Activated CD8-positive, alpha-beta memory T cell treated with anti-CD3 and anti-CD28 coated beads for 4 hours (primary cell): ENCODE results near the gene PGS1.
A peak's percentile ranks its signal among the peaks of the same experiment; 100 is the strongest.

ENCODE experiments used
- DNase-seq, 2 donors: peaks; one replicate each; pipeline ENCODE4 v3.0.0-alpha.2; 2020; ENCODE audit warnings: low read depth in 2 of 2

PGS1 gene

DNA sequence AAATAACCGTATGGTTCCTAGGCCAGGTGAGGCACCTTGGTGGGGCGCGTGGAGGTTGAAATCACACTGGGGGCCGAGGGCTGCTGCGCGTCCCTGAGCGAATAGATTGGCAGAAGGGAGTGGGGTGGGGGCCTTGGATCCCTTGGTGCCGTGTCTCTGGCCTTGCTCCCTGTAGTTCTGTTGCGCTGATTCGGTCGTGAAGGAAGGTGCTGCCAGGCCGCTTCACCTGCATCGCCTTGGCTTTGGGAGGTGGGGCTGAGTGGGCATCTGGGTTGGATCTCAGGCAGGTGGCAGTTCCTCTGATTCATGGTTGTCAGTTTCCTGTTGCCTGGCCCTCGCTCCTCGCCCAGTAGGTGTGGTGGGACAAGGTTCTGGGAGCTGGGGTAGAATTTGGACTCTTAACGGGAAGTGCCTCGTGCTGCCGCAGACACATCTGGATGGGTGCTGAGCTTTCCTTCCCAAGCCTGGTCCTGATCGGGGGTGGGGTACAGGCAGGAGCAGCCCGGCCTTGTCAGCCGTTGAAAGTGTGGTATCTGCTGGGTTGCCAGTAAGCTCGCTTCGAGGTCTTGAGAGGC, 30.1 kb downstream of the PGS1 start:
- no peak for DNase-seq

DNA sequence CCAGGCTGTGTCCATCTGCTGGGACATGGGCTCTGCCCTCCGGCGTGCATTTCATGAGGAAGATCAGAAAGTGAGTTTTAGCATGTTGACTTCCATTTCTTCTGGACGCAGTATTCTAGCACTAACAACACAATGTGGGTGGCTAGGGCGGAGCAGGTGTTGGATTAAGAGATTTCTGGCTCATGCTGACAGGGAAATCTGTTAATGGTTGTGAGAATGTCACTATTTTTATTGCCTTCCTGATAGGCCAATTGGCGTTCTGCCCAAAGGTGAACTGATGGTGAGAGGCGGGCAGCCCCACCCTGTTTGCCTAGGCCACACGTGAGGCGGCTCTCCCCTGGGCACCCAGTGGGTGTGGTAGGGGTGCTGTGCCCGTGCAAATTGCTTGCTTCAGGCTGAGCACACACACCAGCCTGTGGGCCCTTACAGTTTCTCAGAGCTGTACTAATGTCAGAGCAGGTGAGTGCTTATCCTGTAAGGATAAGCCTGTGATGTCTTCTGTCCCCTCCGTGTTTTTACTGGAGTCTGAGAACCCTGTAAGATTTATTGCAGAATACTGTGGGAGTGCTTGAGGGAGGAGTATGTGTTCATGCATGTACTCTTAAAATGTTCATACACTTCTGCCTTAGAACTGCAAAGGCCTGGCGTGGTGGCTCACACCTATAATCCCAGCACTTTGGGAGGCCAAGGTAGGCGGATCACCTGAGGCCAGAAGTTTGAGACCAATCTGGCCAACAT, 30.9 kb downstream of the PGS1 start:
- no peak for DNase-seq

DNA sequence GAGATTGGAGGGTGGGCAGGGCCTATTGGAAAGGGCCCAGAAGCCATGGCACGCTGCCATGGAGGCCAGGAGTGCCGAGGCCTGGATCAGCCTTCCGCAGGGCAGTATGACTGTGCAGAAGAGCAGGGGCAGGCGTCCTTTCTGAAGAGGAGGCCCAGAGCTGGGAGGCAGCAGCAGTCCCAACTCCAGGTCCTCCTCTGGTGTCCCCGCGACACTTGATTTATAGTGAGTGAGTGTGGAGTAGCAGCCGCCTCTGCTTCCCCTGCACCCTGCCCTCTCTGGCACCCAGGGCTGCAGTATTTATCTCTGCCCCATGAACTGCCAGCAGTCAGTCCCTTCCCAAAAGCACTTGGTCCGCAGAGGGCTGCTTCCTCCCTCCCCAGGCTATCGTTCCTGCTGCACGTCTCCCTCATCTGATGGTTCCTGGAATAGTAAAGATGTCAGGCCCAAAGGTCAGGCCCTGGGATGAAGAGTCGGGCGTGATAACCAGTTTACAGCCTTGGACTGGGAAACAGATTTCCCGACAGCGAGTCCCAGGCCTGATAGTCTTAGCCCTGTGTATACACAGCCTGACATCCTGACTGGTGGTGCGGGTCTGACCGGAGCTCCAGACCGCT, 32.9 kb downstream of the PGS1 start:
- DNase-seq: no peak

DNA sequence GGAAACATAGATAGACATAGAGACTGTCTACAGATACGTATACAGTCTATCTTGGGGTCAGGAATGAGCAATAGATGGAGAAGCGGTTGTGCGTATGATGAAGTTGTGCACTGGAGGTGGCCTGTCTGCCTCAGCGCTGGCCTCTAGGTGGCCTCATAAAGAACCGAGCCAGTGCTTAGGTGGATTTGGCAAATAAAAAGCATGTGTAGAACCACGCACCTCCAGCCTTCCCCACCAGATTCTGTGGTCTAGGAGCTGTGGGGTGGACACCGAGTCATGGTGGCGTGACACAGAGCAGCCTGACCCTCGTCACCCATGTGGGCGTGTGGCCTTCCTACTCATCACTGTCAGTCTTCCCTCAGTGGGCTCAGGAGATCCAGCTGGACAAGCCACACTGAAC, 34.0 kb downstream of the PGS1 start:
- DNase-seq: no peak

DNA sequence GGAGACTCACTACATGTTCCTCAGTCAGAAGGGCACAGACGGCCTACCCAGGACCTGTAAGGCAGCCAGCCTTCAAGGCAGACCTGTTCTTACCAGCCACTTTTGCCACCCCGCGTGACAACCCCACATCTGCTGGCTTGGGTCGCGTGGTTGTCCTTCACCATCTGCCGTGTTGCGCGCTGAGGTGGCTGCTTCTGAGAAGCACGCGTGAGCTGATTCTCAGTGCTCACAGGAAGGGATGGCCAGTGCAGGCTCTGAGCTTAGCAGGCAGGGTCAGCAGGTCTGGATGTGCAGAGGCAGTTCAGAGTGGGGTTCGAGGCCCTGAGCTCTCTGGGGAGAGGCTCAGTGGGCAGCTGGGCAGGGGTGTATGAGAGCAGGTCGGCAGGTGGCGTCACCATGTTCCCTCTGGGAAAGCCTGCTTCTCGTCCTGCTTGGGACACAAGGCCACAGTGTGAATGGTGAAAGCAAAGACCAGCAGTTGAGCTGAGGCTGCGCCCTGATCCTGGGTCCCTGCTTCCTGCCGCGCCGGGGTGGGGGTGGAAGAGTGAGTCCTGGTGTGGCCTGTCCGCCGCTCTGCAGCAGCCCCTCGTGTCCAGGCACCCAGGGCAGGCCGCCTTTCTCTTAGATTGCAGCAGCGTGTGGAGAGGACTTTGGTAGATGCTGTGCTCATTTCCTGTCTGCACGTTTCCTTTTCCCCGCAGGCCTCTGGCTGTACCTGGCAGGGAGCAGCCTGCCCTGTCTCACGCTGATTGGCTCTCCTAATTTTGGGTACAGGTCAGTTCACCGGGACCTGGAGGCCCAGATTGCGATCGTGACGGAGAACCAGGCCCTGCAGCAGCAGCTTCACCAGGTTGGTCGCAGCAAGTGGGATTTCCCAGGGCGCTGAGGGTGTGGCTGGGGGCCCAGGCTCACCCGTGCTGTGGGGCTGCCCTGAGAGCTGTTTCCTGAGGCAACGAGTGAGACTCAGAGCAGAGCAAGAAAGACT, 36.0 kb downstream of the PGS1 start:
- DNase-seq: peak in 1 of 2 donors; percentile 24

DNA sequence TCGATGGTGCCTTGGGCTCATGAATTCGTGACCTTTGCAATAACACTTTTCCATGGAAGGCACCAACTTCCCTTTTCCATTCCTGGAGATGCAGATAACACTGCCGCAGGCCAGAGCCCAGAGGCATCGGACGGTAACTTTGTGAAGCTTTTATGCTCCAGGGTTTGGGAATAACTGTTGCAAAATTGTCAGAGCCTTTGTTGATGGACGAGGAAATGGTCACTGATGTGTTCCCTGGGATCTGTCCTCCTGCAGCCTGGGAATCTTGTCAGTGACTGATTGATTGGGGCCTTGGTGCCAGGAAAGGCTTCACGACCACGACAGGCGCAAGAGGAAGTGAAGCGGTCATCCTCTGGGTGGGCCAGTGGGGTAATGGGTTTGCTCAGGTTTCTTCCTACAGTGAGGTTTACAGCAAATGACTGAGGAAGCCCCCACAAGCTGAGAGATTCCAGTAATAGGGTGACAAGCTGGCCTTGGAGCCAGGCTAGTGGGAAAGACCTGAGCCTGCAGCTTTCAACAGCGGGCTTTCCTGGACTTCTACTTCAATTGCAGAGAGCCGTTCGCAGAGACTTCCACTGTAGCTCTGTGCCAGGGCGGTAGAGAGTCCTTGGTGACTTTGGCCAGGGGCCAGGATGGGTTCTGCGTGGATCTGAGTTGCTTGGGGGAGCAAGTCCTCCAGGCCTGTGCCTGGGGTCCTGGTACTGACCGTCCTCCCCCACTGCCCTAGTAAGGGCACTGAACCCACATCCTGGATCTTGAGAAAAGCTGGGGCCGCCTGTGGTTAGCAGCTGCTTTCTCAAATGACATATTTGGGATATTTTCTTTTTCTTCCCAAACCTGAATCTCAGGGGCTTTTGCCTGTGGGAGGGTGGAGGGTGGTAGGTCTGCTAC, 37.6 kb downstream of the PGS1 start:
- no peak for DNase-seq

DNA sequence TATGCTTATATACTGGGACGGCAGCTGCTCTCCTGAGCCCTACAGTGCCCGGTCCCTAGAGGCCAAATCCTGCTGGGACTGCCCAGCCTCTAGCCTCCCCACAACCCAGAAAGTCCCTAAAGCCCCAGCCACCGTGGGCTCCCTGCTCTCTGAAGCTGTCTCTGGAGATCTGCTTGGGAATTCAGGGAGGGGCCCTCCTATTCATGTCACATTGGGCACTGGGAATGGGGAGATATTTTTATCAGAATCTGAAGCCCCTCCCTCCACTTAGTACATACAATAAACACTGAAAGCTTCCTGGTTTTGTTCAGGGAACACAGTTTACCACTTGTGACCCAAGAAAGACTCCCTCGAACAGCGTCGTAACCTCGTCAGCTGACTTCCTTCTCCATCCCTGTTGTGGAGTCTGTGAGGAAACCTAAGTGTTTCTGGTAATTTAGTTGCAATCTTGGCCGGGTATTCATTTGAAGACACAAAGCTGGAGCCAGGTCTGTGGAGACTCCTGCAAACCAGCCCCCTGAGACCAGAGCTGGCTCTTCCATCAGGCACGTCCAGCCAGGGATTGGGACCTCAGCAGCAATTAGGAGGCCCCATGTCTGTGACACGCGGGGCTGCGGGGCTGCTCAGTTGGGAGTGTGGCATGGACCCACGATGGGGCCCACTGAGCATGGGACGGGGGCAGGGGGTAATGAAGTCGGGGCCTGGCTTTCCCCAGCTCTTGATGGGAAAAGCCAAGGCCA, 38.5 kb downstream of the PGS1 start:
- DNase-seq: no peak

DNA sequence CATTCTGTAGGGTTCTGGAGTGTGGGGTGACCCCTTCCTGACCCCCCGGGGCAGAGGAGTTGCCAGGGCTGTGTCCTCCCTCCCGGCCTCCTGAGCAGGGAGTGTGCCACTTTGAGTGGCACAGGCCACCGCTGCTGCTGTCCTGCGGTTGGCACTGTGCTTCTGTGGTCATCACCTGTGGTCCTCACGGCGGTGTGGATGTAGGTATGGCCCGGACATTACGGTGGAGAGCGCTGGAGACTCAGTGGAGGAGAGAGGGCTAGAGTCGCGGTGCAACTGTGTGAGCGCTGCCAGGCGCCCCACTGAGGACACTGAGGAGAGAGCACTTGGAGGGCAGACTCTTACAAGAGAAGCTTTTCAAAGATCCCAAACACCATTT, 39.1 kb downstream of the PGS1 start:
- no peak for DNase-seq

DNA sequence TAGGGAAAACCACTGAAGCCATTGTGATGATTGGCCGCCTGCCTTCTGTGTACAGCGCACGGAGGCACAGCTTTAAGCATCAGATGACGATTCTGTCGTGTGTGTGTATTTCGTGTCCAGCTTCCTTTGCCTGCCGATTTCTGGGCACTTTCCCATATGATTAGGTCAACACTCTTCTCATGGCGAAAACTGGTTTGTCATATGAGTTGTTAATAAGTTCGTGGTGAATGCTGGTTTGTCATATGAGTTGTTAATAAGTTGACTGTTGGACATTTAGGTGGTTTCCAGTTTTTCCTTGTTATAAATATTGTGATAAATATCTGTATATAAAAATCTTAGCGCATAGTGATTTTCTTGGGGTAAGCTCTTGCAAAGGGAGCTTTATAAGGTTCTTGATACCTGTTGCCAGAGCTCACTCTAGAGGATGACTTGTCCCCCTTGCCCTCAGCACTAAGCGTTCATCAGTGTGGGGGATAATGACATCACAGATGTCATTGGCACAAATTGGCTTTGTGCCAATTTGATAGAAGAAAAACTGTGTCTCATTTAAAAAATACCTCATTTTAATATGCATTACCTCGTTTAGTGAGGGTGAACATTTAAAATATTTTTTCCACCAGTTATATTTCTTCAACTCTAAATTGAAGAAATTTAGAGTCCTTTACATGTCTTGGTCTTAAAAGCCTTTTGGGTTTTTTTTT, 40.0 kb downstream of the PGS1 start:
- no peak for DNase-seq

DNA sequence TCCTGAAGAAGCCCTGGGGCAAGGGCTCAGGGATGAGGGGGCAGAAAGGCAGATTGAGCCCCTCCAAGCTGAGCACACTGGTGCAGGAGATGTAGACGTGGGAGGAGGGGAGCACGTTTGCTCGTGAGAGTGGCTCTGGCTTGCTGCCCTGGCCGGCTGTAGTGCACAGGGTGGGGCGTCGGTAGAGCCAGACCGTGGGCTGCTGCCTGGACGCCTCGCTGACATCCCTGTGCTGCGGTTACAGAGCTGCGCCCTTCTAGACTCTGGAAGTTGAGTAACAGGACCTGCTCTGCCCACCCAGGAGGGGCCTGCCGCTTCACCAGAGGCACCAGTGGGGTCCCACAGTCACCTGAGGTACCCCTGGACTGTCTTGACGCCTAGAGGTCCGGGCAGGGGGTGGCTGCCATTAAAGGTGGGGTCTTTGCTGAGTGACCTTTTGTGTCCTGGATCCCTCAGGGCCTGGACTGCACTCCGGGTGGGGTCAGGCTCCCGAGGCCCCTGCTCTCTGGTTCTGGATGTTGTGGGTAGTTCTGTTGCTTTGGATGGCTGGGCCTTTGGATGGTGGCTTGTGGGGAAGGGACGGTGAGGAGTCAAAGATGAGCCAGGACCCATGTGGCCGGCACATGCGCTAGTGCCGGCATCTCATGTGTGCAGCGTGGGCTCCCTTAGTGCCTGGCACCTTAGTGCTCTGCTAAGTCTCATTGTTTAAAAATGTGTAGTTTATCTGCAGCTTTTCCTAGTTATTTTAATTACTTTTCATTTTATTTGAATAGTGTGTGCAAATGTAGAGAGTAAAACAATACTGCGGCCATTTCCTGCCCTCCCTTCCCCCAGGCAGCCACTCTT, 41.7 kb downstream of the PGS1 start:
- DNase-seq: no peak

DNA sequence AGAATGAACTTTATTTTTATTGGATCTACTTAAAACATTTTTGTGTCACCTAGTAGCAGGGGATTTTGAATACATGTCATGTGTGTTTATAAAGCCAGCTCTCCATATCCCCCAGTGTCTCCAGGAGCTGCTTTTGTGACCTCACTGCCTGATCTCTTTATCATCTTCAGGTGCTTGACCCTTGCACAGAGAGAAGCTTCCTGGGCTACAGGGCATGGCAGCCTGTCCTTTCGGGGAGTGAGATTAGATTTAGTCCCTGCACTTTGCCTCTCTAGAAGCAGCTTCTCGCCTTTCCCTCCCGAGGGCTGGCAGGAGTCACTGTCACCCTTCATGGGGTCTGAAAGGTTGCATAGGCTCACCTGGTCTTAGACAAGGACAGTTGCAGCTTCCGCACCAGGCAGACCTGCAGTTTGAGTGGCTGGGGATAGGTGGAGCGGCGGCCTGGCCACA, 42.7 kb downstream of the PGS1 start:
- DNase-seq: no peak

DNA sequence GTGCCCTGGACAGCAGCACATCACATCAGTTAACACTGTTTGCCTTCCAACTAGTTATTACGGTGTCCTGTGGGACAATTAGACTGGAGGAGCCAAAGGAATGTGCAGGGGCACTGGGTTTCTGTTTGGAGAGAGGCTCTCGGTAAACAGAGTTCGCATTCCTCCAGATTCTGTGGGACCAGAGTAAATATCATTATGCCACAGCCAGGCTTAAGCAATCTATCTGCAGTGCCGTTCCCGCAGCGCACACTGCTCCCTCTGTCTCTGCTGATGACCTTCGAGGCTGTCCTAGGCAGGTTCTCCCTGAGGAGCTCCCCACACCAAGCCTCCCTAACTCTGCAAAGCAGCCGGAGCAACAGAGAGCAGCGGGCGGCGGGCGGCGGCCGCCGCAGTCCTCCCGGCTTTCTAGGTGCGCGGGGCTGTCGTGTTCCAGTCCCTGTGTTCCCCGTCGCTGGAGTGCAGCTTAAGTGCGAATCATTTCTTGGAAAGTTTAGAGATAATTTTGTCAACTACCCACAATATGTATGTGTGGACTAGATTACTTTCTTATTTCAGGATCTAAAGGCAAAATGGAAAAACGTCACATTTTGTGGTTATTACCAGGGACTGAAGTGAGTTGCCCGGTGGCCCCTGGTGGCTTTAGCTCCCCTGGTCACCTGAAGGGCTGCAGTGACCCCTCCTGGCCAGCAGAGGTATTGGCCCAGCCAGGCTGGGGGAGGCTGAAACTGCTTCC, 43.3 kb downstream of the PGS1 start:
- peak; percentile 44 to 51 for DNase-seq

DNA sequence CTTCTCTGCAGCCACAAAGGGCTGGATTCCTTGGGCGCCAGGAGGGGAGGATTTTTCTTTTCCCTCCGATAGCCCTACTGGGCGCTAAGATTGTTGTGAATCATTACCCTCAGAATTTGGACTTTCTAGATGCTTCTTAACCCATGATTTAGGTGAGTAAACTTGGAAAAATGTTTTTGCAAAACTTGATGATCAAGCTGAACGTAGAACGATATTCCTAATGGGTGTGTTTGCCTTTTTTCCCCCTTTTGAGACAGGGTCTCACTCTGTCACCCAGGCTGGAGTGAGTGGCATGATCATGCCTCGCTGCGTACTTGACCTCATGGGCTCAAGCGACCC, 43.8 kb downstream of the PGS1 start:
- DNase-seq: no peak

DNA sequence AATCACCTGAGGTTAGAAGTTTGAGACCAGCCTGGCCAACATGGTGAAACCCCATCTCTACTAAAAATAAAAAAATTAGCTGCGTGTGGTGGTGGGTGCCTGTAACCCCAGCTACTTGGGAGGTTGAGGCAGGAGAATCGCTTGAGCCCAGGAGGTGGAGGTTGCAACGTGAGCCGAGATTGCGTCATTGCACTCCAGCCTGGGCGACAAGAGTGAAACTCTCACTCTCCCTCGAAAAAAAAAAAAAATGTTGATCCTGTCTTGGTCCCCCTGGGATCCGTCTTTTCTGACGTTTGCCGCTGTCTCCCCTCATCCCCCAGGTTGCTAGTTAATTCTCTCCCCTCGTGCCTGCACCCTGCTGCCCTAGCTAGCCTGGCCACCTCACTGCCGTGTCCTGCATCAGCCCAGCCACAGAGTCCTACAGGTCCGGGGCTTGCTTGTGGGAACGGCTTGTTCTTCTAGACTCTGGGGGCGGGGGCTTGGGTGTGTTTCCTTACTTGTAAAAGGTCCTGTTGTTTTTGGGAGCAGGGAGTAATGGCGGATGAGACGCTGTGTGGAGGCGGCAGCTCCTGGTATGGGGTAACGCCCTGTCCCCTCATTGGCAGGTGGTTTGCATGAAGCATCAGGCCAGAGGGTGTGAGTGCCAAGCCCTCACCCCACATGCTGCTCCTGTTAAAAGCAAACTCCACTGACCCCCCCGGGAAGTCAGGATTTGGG, 44.6 kb downstream of the PGS1 start:
- DNase-seq: no peak

DNA sequence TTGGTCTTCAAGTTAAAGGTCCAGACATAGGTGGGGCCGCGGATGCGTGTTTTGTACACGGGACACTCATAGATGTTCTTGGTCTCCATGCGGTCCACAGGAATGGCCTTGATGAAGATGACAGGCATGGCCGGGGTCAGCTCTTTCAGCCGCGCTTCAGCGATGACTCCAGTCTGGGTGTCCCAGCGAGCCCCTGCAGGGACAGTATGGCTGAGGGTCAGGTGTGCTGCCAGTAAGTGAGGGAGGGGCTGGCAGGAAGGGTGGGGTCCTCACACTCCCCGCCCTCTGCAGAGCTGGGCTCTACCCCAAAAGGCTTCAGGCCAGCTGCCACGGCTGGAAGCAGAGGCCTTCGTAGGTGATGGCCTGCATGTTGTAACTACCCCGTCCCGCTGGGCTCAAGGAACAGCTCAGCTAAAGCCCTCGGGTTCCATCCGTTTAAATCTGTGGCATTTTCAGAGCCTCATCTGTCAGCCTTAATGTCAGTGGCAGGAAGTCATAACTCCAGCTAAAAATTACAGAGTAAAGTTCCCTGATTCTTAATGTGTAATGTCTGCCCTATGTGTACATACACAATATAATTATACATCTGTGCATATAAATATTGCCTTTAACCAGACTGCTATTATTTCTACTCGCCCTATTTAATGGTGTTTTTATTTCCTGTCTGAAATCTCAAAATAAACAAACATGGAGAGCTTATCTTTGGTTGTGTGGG, 45.7 kb downstream of the PGS1 start:
- DNase-seq: no peak

DNA sequence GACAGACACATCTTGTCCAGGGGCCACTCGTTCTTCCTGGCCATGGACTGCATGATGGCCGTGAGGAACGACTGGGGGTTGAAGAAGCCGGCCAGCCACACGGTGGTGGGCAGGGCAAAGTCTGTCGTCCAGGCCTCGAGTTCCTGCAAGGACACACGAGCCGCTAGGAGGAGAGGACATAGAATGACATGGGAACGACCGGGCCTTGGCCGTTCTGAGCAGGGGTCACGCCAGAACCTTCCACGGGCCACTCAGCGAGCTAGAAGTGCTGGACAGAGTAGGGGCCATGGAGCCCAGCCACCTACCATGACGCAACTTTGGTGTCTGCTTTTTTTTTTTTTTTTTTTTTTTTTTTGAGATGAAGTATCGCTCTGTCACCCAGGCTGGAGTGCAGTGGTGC, 47.0 kb downstream of the PGS1 start:
- DNase-seq: no peak

DNA sequence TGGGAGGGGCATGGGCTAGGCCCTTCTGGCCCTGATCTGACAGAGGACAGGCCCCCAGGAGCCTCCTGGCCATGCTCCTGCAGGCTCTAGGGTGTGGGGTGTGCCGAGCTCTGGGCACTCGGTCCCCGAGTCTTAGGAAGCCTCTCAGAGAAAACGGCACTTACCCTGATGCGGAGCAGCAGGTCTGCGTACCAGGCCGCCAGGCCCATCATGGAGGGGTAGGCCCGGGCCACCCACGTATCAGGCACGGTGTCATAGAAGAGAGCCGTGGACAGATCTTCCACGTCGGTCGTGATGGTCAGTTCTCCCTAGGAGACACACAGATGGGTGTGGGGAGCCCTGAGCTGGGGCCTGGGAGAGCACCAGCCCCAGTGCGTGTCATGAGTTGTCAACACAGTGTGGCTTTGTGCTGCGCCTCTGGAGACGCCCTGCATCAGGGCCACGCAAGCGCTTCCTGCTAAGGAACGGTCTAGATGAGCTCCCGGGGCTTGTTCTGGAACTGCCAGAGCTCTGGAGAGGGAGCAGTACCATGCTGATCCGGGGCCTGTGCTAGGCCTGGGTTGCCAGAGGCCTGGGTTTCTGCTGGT, 47.9 kb downstream of the PGS1 start:
- DNase-seq: no peak
